CD14-positive monocyte (primary cell): ENCODE data around the gene FRMD3. TPM values are rescaled to one million over a fixed set of nuclear protein-coding genes. Genes with fewer than 3 reads are reported as not detected.

Source experiments
- DNase-seq, 3 donors: peaks; one replicate each; pipeline ENCODE4 v3.0.0-alpha.2; 2011 to 2022
- H2AFZ ChIP-seq: 2 replicates; pipeline ENCODE4 v1.6.0; 2012; ENCODE audit warnings: mild to moderate bottlenecking, low read depth, low read length, inconsistent platforms; ENCODE audit not compliant: insufficient read depth, poor library complexity, severe bottlenecking
- H3K27ac ChIP-seq, 2 donors: 1 replicate in 1 of 2; 2 replicates in 1 of 2; pipeline ENCODE4 v1.5.1; 2012 to 2013; ENCODE audit warnings: low read length in 2 of 2, control low read depth in 1 of 2, inconsistent platforms in 1 of 2, low read depth in 1 of 2, mild to moderate bottlenecking in 1 of 2
- H3K27me3 ChIP-seq, 2 donors: one replicate each; pipeline versions ENCODE4 v1.6.0 to v1.6.1; 2011 to 2013; ENCODE audit warnings: low read length in 2 of 2; ENCODE audit not compliant: control insufficient read depth in 2 of 2, insufficient read depth in 2 of 2
- H3K36me3 ChIP-seq, 2 donors: replicated peaks in 1 of 2; 1 replicate in 1 of 2; 2 replicates in 1 of 2; pipeline versions ENCODE4 v1.5.1 to v1.6.1; 2012 to 2013; ENCODE audit warnings: low read length in 2 of 2, control low read depth in 1 of 2, inconsistent platforms in 1 of 2, mild to moderate bottlenecking in 1 of 2; ENCODE audit not compliant: insufficient read depth in 2 of 2, control insufficient read depth in 1 of 2
- H3K4me1 ChIP-seq, 2 donors: 1 replicate in 1 of 2; 2 replicates in 1 of 2; pipeline versions ENCODE4 v1.5.1 to v1.6.1; 2012 to 2013; ENCODE audit warnings: low read length in 2 of 2, control low read depth in 1 of 2, inconsistent platforms in 1 of 2, mild to moderate bottlenecking in 1 of 2, moderate library complexity in 1 of 2; ENCODE audit not compliant: insufficient read depth in 2 of 2, control insufficient read depth in 1 of 2
- H3K4me2 ChIP-seq: replicated peaks from 2 replicates; pipeline ENCODE3; 2012; ENCODE audit warnings: low read length, moderate library complexity, mild to moderate bottlenecking; ENCODE audit not compliant: poor library complexity, severe bottlenecking; ENCODE audit errors: extremely low read depth
- H3K4me3 ChIP-seq, 3 experiments: fragments of 200-600 bp in 1 of 3; sonication (generic) in 1 of 3; replicated peaks in 1 of 3; 1 replicate in 2 of 3; 2 replicates in 1 of 3; pipeline ENCODE4 v1.5.1; 2011 to 2013; ENCODE audit warnings: low read length in 3 of 3, mild to moderate bottlenecking in 3 of 3, control low read depth in 2 of 3, low read depth in 2 of 3, inconsistent platforms in 1 of 3, moderate library complexity in 1 of 3
- H3K79me2 ChIP-seq: 2 replicates; pipeline ENCODE4 v1.6.0; 2012; ENCODE audit warnings: mild to moderate bottlenecking, control low read depth, inconsistent platforms, low read length, moderate library complexity; ENCODE audit not compliant: insufficient read depth
- H3K9ac ChIP-seq: 2 replicates; pipeline ENCODE4 v1.6.0; 2017; ENCODE audit warnings: low read length, mild to moderate bottlenecking; ENCODE audit not compliant: insufficient read depth, poor library complexity, severe bottlenecking
- H3K9me3 ChIP-seq, 2 donors: replicated peaks in 1 of 2; 1 replicate in 1 of 2; 2 replicates in 1 of 2; pipeline versions ENCODE4 v1.5.1 to v1.6.1; 2012 to 2013; ENCODE audit warnings: low read length in 2 of 2, control low read depth in 1 of 2; ENCODE audit not compliant: control insufficient read depth in 1 of 2, insufficient read depth in 1 of 2
- H4K20me1 ChIP-seq: 2 replicates; pipeline ENCODE4 v1.6.0; 2012; ENCODE audit warnings: mild to moderate bottlenecking, low read length, control low read depth, moderate library complexity; ENCODE audit not compliant: insufficient read depth
- H3K27ac Mint-ChIP-seq, 7 donors: one replicate each; pipeline ENCODE4 v1.8.0; 2020; ENCODE audit warnings: mild to moderate bottlenecking in 7 of 7, mixed read lengths in 7 of 7, moderate library complexity in 6 of 7, inconsistent platforms in 2 of 7
- H3K27me3 Mint-ChIP-seq, 3 donors: one replicate each; pipeline ENCODE4 v1.8.0; 2021 to 2022; ENCODE audit warnings: low read depth in 3 of 3, mild to moderate bottlenecking in 3 of 3, mixed read lengths in 3 of 3, moderate library complexity in 3 of 3, inconsistent platforms in 1 of 3
- H3K36me3 Mint-ChIP-seq, 2 donors: one replicate each; pipeline ENCODE4 v1.8.0; 2020; ENCODE audit warnings: mixed read lengths in 2 of 2, inconsistent platforms in 1 of 2, mild to moderate bottlenecking in 1 of 2
- H3K4me1 Mint-ChIP-seq: one replicate; pipeline ENCODE4 v1.8.0; 2020; ENCODE audit warnings: mild to moderate bottlenecking, mixed read lengths
- H3K4me3 Mint-ChIP-seq, 2 donors: one replicate each; pipeline ENCODE4 v1.8.0; 2020; ENCODE audit warnings: mild to moderate bottlenecking in 2 of 2, mixed read lengths in 2 of 2, moderate library complexity in 1 of 2
- H3K9me3 Mint-ChIP-seq, 7 donors: one replicate each; pipeline ENCODE4 v1.8.0; 2020 to 2022; ENCODE audit warnings: mixed read lengths in 7 of 7, mild to moderate bottlenecking in 6 of 7, moderate library complexity in 6 of 7, inconsistent platforms in 2 of 7
- CTCF ChIP-seq: fragments of 200-600 bp; IDR thresholded peaks from one replicate; pipeline ENCODE4 v1.8.0; 2022; ENCODE audit warnings: antibody characterized with exemption, mild to moderate bottlenecking
- WGBS: methylation state at CpG from one replicate; pipeline ENCODE4 v1.1.5; 2013; ENCODE audit warnings: missing lambda C conversion rate; ENCODE audit not compliant: insufficient coverage; 5-methylcytosine and 5-hydroxymethylcytosine counted together
- intact Hi-C, 2 donors: fragments of 100-400 bp; cut with micrococcal nuclease; formaldehyde crosslinking; loops; one replicate each; pipeline versions ENCODE4 v1.15.0 to v1.15.1; 2023
- polyA plus RNA-seq, 3 donors: library from polyadenylated mRNA; depleted of rRNA in 1 of 3; unstranded in 2 of 3; stranded (reverse) in 1 of 3; fragments of 300-500 nt in 2 of 3; fragments of >200 nt in 1 of 3; fragmentation: Illumina TruSeq in 2 of 3; gene quantifications; 1 replicate in 2 of 3; 2 replicates in 1 of 3; pipeline ENCODE4 v1.2.3, GENCODE V29; 2012 to 2021

Gene FRMD3
- polyA plus RNA-seq, 3 donors: 2.8 to 9.8 (median 4.2) TPM

- Histone ChIP-seq H3K9me3 (no peaks in the 10 kb centered on the region), H3K36me3 (no peaks in the 10 kb centered on the region), H3K4me1 (peaks cover 4 to 11% of the 10 kb centered on the region in 2 donors), H2AFZ (no peak overlapping the region), H4K20me1 (no peaks in the 10 kb centered on the region), H3K27ac (no peak overlapping the region), H3K27me3 (no peaks in the 10 kb centered on the region), H3K4me2 (no peak overlapping the region), H3K4me3 (no peak overlapping the region), H3K79me2 (no peaks in the 10 kb centered on the region), H3K9ac (no peak overlapping the region)
- Mint-ChIP-seq H3K36me3 (peaks cover 4 to 7% of the 10 kb centered on the region in 2 donors), H3K4me1 (peaks cover 13% of the 10 kb centered on the region), H3K4me3 (no peak overlapping the region), H3K27ac (peak overlapping the region in 1 of 7 donors; percentile 67), H3K9me3 (peaks cover 0 to 1% (median 0%) of the 10 kb centered on the region in 7 donors), H3K27me3 (peaks cover 0 to 2% (median 0%) of the 10 kb centered on the region in 3 donors)
- intact Hi-C loops: no loop called here
- DNase-seq: no peak
- TF ChIP-seq CTCF: no peak
- WGBS: 79% methylated on average over 6 of the region's 6 CpGs
Measured at GRCh38 chr9:83503866-83504265, 34.3 kb downstream of the FRMD3 start.

DNA sequence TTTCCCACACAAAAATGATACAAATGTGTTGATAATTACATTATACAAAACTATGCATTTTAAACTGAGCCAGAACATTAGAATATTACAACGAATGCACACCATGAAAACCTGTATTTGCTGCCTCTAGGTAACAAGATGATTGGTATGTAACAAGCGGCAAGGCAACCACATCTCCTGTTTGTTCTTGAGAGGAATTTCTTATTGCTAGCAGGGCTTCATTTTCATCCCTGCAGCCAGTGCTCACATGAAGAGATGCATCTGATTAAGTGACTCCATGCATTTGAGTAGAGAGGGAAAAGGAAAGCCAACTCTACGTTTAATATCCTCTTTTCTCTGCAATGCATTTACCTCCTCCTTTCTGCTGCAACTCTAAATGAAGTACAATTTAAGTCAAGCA lies 36.6 kb downstream of the FRMD3 start:
- H3K9me3 Mint-ChIP-seq: peaks cover 0 to 3% (median 0%) of the 10 kb centered on the region in 7 donors
- H3K27me3 Mint-ChIP-seq: no peaks in the 10 kb centered on the region
- WGBS: no CpG with 5 or more reads among the region's 3 CpGs
- intact Hi-C loops: no loop called here
- peaks cover 4 to 10% of the 10 kb centered on the region in 2 donors for H3K36me3 Mint-ChIP-seq
- TF ChIP-seq CTCF: no peak
- H3K9me3 ChIP-seq: no peaks in the 10 kb centered on the region
- H3K4me3 ChIP-seq: no peak overlapping the region
- no peak overlapping the region for H3K27ac Mint-ChIP-seq
- no peaks in the 10 kb centered on the region for H3K27me3 ChIP-seq
- H2AFZ ChIP-seq: no peak overlapping the region
- no peaks in the 10 kb centered on the region for H4K20me1 ChIP-seq
- no peak overlapping the region for H3K27ac ChIP-seq
- no peak for DNase-seq
- H3K4me1 ChIP-seq: no peaks in the 10 kb centered on the region
- no peaks in the 10 kb centered on the region for H3K79me2 ChIP-seq
- H3K4me1 Mint-ChIP-seq: peaks cover 3% of the 10 kb centered on the region
- H3K4me2 ChIP-seq: no peak overlapping the region
- H3K4me3 Mint-ChIP-seq: no peak overlapping the region
- no peaks in the 10 kb centered on the region for H3K36me3 ChIP-seq
- no peak overlapping the region for H3K9ac ChIP-seq
